ENCODE results near the gene FGF18. TPM values are rescaled to one million over a fixed set of nuclear protein-coding genes. Genes with fewer than 3 reads are reported as not detected.

FGF18 gene
- polyA plus RNA-seq, 1 donor from 2014 or later: 1.2 TPM

GRCh38 chr5:171420431-171421241 lies 1.2 kb downstream of the FGF18 start:
- Histone ChIP-seq H3F3A (ENCODE audit: insufficient read depth, low read length, poor library complexity, severe bottlenecking) (no peaks in the 10 kb centered on the region), H3K9me3 (ENCODE audit: low read length) (no peaks in the 10 kb centered on the region), H3K9me2 (ENCODE audit: insufficient read depth, low read length) (no peaks in the 10 kb centered on the region), H3K36me3 (ENCODE audit: insufficient read depth, low read length) (no peaks in the 10 kb centered on the region), H3K4me2 (ENCODE audit: low read length) (peak overlapping the region; percentile 25), H3K4me3 (ENCODE audit: low read length) (peak overlapping the region; percentile 69), H3K79me2 (replicated peaks; ENCODE audit: insufficient read depth, low read length) (no peaks in the 10 kb centered on the region), H4K20me1 (ENCODE audit: insufficient read depth) (no peaks in the 10 kb centered on the region), H3K27ac (ENCODE audit: low read length) (no peak overlapping the region), H2AFZ (ENCODE audit: low read depth, low read length) (no peak overlapping the region), H3K9ac (ENCODE audit: low read length) (peak overlapping the region; percentile 47), H3K27me3 (ENCODE audit: insufficient read depth, low read depth, low read length) (peaks cover 31% of the 10 kb centered on the region)
- TF ChIP-seq POLR2AphosphoS5 (IDR thresholded peaks at IDR 0.05) (no peak), TAF1 (IDR thresholded peaks at IDR 0.05; ENCODE audit: low read depth) (no peak), MXI1 (conservative IDR thresholded peaks at IDR 0.05; ENCODE audit: poor library complexity, severe bottlenecking) (no peak), SMC3 (conservative IDR thresholded peaks at IDR 0.05; ENCODE audit: poor library complexity) (no peak), REST (IDR thresholded peaks at IDR 0.05; ENCODE audit: borderline replicate concordance) (no peak), EP300 (conservative IDR thresholded peaks at IDR 0.05; ENCODE audit: poor library complexity, severe bottlenecking) (no peak), EZH2 (IDR thresholded peaks at IDR 0.05; ENCODE audit: borderline replicate concordance, insufficient read depth, low read length, poor library complexity, severe bottlenecking) (no peak), RAD21 (conservative IDR thresholded peaks at IDR 0.05) (no peak)
- TF ChIP-seq, protein P1, sequence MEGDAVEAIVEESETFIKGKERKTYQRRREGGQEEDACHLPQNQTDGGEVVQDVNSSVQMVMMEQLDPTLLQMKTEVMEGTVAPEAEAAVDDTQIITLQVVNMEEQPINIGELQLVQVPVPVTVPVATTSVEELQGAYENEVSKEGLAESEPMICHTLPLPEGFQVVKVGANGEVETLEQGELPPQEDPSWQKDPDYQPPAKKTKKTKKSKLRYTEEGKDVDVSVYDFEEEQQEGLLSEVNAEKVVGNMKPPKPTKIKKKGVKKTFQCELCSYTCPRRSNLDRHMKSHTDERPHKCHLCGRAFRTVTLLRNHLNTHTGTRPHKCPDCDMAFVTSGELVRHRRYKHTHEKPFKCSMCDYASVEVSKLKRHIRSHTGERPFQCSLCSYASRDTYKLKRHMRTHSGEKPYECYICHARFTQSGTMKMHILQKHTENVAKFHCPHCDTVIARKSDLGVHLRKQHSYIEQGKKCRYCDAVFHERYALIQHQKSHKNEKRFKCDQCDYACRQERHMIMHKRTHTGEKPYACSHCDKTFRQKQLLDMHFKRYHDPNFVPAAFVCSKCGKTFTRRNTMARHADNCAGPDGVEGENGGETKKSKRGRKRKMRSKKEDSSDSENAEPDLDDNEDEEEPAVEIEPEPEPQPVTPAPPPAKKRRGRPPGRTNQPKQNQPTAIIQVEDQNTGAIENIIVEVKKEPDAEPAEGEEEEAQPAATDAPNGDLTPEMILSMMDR (IDR thresholded peaks at IDR 0.05; ENCODE audit: poor library complexity, severe bottlenecking): no peak

DNA sequence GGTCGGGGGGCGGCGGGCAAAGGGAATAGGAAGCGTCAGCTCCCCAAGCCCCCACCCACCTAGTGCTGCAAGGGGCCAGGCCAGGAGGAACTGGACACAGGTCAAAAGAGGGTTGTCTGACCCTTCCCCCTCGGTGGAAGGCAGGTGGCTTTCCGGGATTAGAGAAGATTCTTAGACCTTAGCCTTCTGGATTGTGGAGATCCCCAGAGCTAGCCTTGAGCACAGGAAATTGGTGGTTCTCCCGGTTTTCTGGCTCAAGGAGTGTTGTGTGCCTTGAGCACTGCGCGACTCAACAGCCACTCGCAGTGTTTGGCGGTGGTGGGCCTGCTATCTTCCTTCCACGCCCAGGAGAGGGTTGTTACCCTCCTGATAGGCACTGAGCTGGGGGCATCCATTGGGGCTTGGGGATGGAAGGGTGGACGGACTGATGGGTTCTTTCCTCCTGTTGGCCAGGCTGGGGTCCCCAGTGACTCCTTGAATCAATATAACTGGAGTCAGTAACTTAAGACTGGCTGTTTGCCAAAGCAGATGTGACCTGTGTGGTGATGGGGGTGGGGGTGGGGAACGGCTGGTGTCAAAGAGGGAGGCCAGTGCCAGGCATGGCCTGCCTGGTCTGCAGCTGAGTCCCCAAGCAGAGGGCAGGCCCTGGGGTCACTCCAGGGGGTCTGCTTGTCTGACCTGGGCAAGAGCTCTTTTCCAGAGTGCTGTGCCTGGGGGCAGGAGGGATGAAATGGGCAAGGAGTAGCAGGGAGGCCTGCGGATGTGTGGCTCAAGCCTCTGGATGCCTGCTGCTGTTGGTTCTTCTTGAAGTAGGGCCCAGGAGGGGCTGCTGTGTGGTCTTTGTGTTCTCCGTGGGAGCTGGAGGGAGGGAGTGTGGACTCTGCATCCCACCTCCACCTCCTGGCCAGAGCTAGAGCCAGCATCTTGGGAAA lies 2.1 kb downstream of the FGF18 start:
- Histone ChIP-seq H3K27me3 (ENCODE audit: insufficient read depth, low read depth, low read length) (peaks cover 31% of the 10 kb centered on the region), H3K79me2 (replicated peaks; ENCODE audit: insufficient read depth, low read length) (no peaks in the 10 kb centered on the region), H3K4me3 (ENCODE audit: low read length) (peak overlapping the region; percentile 69), H2AFZ (ENCODE audit: low read depth, low read length) (no peak overlapping the region), H3F3A (ENCODE audit: insufficient read depth, low read length, poor library complexity, severe bottlenecking) (no peaks in the 10 kb centered on the region), H3K27ac (ENCODE audit: low read length) (no peak overlapping the region), H3K9ac (ENCODE audit: low read length) (no peak overlapping the region), H3K4me2 (ENCODE audit: low read length) (no peak overlapping the region), H4K20me1 (ENCODE audit: insufficient read depth) (no peaks in the 10 kb centered on the region), H3K9me3 (ENCODE audit: low read length) (no peaks in the 10 kb centered on the region), H3K36me3 (ENCODE audit: insufficient read depth, low read length) (no peaks in the 10 kb centered on the region), H3K9me2 (ENCODE audit: insufficient read depth, low read length) (no peaks in the 10 kb centered on the region)
- TF ChIP-seq SMC3 (conservative IDR thresholded peaks at IDR 0.05; ENCODE audit: poor library complexity) (no peak), EZH2 (IDR thresholded peaks at IDR 0.05; ENCODE audit: borderline replicate concordance, insufficient read depth, low read length, poor library complexity, severe bottlenecking) (no peak), REST (IDR thresholded peaks at IDR 0.05; ENCODE audit: borderline replicate concordance) (no peak), RAD21 (conservative IDR thresholded peaks at IDR 0.05) (no peak), MXI1 (conservative IDR thresholded peaks at IDR 0.05; ENCODE audit: poor library complexity, severe bottlenecking) (no peak), TAF1 (IDR thresholded peaks at IDR 0.05; ENCODE audit: low read depth) (no peak)

Data from neural cell (in vitro differentiated cells).